AG04450 (cell line): ENCODE measurements around the gene ZDHHC12. TPM values are rescaled to one million over a fixed set of nuclear protein-coding genes. Genes with fewer than 3 reads are reported as not detected.

Experiments
- CTCF ChIA-PET: fragments of 300-600, 350-600 bp; formaldehyde crosslinking; extraction: SDS; loops from one replicate; lab custom pipeline; 2022; ENCODE audit warnings: antibody characterized with exemption, inconsistent platforms; lab: Charles Lee
- POLR2A ChIA-PET: fragments of 350-600 bp; formaldehyde crosslinking; extraction: SDS; loops from one replicate; lab custom pipeline; 2021; ENCODE audit warnings: antibody characterized with exemption, inconsistent platforms; lab: Yijun Ruan, JAX
- DNase-seq: peaks from one replicate; pipeline ENCODE4 v3.0.0-alpha.2; 2011; ENCODE audit warnings: low read depth, low spot score
- H3K27ac ChIP-seq: one replicate; pipeline ENCODE4 v1.5.1; 2012; ENCODE audit warnings: low read depth, low read length, control low read depth
- H3K27me3 ChIP-seq: one replicate; pipeline ENCODE4 v1.6.0; 2012; ENCODE audit warnings: low read length; ENCODE audit not compliant: control insufficient read depth, insufficient read depth
- H3K4me3 ChIP-seq: 2 replicates; pipeline ENCODE4 v1.5.1; 2011; ENCODE audit warnings: mild to moderate bottlenecking, low read depth, low read length, control low read depth
- H3K9me3 ChIP-seq: 2 replicates; pipeline ENCODE4 v1.5.1; 2012; ENCODE audit warnings: low read length; ENCODE audit not compliant: control insufficient read depth, insufficient read depth
- polyA plus RNA-seq: library from polyadenylated mRNA; depleted of rRNA; stranded (reverse); fragments of >200 nt; gene quantifications from 2 replicates; pipeline ENCODE4 v1.2.3, GENCODE V29; 2011
- TF ChIP-seq, protein P1 (sequence below): IDR thresholded peaks from 2 replicates; pipeline ENCODE4 v1.5.1; 2011; ENCODE audit warnings: low read depth, low read length, control low read depth, inconsistent platforms

ZDHHC12 gene
- polyA plus RNA-seq, 1 experiment = 23.2 TPM

DNA sequence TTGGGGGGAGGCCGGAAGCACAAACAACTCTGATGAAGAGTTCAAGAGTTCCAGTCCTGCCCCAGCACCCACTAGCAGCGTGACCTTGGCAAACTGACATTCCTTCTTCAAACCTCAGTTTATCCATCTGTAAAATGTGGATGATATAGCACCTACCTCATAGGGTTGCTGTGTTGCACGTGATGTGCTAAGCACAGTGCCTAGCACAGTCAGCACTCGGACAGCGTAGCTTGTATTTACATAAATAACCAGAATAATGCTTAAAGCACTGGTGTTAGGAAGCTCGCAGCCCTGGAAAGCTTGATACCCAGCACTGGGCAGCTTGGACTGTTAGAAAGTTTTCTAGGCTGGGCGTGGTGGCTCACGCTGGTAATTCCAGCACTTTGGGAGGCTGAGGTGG is 16.5 kb downstream of the ZDHHC12 start:
- TF ChIP-seq, protein P1, sequence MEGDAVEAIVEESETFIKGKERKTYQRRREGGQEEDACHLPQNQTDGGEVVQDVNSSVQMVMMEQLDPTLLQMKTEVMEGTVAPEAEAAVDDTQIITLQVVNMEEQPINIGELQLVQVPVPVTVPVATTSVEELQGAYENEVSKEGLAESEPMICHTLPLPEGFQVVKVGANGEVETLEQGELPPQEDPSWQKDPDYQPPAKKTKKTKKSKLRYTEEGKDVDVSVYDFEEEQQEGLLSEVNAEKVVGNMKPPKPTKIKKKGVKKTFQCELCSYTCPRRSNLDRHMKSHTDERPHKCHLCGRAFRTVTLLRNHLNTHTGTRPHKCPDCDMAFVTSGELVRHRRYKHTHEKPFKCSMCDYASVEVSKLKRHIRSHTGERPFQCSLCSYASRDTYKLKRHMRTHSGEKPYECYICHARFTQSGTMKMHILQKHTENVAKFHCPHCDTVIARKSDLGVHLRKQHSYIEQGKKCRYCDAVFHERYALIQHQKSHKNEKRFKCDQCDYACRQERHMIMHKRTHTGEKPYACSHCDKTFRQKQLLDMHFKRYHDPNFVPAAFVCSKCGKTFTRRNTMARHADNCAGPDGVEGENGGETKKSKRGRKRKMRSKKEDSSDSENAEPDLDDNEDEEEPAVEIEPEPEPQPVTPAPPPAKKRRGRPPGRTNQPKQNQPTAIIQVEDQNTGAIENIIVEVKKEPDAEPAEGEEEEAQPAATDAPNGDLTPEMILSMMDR = no peak
- H3K9me3 ChIP-seq = no peaks in the 10 kb centered on the region; the same call in 1 of the 2 replicates
- H3K27me3 ChIP-seq = no peaks in the 10 kb centered on the region
- no peak overlapping the region for H3K4me3 ChIP-seq
- ChIA-PET POLR2A (interaction anchor here (1.0 kb wide), 1 partner anchor 18 kb away, joined by 6 read pairs; no protein-coding TSS in a partner anchor), CTCF (no interaction called here)
- no peak overlapping the region for H3K27ac ChIP-seq
- no peak for DNase-seq

DNA sequence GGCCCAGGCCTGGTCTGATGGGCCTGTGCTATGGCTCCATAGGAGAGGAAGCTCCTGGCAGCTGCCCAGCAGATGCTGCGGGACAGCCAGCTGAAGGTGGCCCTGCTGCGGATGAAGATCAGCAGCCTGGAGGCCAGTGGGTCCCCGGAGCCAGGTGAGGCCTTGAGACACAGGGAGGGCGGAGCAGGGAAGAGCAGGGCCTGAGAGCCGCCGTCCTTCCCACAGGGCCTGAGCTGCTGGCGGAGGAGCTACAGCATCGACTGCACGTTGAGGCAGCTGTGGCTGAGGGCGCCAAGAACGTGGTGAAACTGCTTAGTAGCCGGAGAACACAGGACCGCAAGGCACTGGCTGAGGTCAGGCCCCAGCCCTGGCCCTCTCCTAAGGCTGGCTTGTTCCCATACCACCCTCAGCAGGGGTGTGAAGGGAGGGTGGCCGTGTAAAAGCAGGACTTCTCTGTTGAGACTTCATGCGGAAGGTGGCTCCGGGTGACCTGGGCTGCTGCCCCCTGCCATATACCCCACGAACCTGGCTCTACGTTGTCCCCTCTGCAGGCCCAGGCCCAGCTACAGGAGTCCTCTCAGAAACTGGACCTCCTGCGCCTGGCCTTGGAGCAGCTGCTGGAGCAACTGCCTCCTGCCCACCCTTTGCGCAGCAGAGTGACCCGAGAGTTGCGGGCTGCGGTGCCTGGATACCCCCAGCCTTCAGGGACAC is 17.1 kb downstream of the ZDHHC12 start:
- POLR2A ChIA-PET = interaction anchor here (1.0 kb wide), 1 partner anchor 17 kb away, joined by 6 read pairs; no protein-coding TSS in a partner anchor

DNA sequence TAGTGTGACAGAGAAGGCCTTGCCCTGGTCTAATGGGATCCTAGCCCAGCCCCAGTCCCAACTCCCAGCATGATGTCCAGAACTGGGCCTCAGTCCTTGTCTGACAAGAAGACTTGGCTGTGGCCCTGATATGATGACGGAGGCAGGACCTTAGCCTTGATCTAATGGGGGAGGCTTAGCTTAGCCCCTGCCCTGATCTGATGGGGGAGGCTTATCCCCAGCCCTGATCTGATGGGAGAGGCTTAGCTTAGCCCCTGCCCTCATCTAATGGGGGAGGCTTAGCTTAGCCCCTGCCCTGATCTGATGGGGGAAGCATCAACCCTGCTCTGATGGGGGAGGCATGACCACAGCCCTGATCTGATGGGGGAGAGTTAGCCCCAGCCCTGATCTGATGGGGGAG is 17.9 kb downstream of the ZDHHC12 start:
- Histone ChIP-seq H3K4me3 (no peak overlapping the region), H3K27ac (no peak overlapping the region), H3K27me3 (no peaks in the 10 kb centered on the region), H3K9me3 (no peaks in the 10 kb centered on the region; the same call in 1 of the 2 replicates)
- CTCF ChIA-PET = no interaction called here
- no peak for DNase-seq
- POLR2A ChIA-PET = no interaction called here
- TF ChIP-seq, protein P1 = no peak

More for the DNA sequence above, 17.1 kb downstream of the ZDHHC12 start:
- Histone ChIP-seq H3K9me3 (no peaks in the 10 kb centered on the region; the same call in 1 of the 2 replicates), H3K27ac (no peak overlapping the region), H3K27me3 (no peaks in the 10 kb centered on the region), H3K4me3 (no peak overlapping the region)
- no peak for DNase-seq
- CTCF ChIA-PET = no interaction called here
- TF ChIP-seq, protein P1 = no peak

DNA sequence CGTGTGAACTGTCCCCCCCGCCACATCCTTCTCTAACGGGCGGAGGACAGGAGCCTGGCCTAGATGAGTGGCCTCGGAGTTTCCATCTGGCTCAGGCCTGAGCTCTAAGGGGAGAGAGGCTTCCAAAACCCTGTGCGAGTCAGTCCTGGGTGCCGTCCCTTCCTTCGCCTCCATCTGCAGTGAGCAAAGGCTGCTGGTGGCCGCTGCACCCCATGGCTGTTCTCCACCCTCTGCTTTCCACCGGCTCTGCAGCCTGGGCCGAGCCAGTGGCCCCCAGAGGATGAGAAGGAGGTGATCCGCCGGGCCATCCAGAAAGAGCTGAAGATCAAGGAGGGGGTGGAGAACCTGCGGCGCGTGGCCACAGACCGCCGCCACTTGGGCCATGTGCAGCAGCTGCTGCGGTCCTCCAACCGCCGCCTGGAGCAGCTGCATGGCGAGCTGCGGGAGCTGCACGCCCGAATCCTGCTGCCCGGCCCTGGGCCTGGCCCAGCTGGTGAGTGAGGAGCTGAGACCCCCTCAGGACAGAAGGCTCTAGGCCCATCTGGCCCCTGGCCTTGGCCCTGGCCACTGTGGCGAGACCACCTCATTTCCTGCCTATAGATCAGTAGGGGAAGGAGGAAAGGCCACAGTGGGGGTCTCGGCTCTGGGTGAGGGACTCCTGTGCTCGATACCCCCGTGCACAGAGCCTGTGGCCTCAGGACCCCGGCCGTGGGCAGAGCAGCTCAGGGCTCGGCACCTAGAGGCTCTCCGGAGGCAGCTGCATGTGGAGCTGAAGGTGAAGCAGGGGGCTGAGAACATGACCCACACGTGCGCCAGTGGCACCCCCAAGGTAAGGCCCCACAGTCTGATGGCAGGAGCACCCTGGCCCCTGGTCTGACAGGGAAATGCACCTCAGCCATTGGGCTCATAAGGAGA is 18.6 kb downstream of the ZDHHC12 start:
- CTCF ChIA-PET = no interaction called here
- no peaks in the 10 kb centered on the region; the same call in 1 of the 2 replicates for H3K9me3 ChIP-seq
- no peak overlapping the region for H3K27ac ChIP-seq
- TF ChIP-seq, protein P1 = no peak
- no peak overlapping the region for H3K4me3 ChIP-seq
- no peaks in the 10 kb centered on the region for H3K27me3 ChIP-seq
- no peak for DNase-seq
- POLR2A ChIA-PET = interaction anchor here (0.5 kb wide), 1 partner anchor 66 kb away, joined by 3 read pairs; no protein-coding TSS in a partner anchor

DNA sequence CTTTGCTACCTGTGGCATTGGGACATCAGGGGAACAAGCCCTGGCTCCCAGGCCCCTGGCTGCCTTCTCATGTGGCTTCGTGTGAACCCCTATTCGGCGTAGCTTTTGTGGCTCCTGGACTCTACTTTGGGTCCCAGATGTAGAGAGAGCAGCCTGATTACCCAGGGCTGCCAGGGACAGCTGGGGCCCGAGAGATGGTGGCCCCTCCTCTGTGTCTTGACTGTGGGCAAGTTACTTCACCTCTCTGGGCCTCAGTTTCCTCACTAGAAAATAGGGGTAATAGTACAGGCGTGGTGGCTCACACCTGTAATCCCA is 19.6 kb downstream of the ZDHHC12 start:
- no peak for DNase-seq
- Histone ChIP-seq H3K9me3 (no peaks in the 10 kb centered on the region; the same call in 1 of the 2 replicates), H3K27ac (no peak overlapping the region), H3K27me3 (no peaks in the 10 kb centered on the region), H3K4me3 (no peak overlapping the region)
- ChIA-PET POLR2A (no interaction called here), CTCF (no interaction called here)
- TF ChIP-seq, protein P1 = no peak
